ENCODE data around the gene TTC9B.

DNA sequence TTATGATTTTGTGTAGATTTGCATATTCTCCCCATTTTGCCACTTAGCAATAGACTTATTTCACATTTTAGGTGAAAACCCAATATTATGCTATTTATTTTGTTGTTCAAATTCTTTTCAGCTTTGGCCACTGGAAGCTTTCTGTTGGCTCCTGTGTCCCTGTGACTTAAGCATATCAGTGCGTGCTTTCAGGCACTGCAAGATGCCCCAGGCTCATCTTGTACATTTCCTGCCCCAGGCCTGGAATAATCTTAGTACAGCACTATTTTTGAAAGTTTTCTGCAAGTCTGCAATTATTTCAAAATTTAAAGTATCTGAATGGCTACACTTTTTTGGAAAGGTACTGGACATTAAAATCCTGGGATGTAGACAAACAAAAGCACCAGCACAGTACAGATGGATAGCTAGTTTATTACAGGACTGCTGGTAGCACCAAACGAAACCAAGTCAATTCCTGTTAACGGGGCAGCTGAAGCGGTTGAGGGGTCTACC lies 11.8 kb upstream of the TTC9B start:
- TF ChIP-seq OSR1 (CRISPR knock-in tag; IDR thresholded peaks at IDR 0.05) (no peak), RARB (CRISPR knock-in tag; IDR thresholded peaks at IDR 0.05) (no peak), ZNF565 (CRISPR knock-in tag; conservative IDR thresholded peaks at IDR 0.05; ENCODE audit: low read depth) (no peak), ZFP30 (CRISPR knock-in tag; IDR thresholded peaks at IDR 0.05) (no peak), TOX (CRISPR knock-in tag; IDR thresholded peaks at IDR 0.05; ENCODE audit: borderline replicate concordance) (no peak), ISL1 (CRISPR knock-in tag; IDR thresholded peaks at IDR 0.05) (no peak), ARNTL (CRISPR knock-in tag; IDR thresholded peaks at IDR 0.05; ENCODE audit: borderline replicate concordance, low read depth) (no peak)
- TF ChIP-seq, protein P1, sequence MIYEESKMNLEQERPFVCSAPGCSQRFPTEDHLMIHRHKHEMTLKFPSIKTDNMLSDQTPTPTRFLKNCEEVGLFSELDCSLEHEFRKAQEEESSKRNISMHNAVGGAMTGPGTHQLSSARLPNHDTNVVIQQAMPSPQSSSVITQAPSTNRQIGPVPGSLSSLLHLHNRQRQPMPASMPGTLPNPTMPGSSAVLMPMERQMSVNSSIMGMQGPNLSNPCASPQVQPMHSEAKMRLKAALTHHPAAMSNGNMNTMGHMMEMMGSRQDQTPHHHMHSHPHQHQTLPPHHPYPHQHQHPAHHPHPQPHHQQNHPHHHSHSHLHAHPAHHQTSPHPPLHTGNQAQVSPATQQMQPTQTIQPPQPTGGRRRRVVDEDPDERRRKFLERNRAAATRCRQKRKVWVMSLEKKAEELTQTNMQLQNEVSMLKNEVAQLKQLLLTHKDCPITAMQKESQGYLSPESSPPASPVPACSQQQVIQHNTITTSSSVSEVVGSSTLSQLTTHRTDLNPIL (CRISPR knock-in tag; IDR thresholded peaks at IDR 0.05; ENCODE audit: low read depth) = no peak
- TF ChIP-seq, protein P2, sequence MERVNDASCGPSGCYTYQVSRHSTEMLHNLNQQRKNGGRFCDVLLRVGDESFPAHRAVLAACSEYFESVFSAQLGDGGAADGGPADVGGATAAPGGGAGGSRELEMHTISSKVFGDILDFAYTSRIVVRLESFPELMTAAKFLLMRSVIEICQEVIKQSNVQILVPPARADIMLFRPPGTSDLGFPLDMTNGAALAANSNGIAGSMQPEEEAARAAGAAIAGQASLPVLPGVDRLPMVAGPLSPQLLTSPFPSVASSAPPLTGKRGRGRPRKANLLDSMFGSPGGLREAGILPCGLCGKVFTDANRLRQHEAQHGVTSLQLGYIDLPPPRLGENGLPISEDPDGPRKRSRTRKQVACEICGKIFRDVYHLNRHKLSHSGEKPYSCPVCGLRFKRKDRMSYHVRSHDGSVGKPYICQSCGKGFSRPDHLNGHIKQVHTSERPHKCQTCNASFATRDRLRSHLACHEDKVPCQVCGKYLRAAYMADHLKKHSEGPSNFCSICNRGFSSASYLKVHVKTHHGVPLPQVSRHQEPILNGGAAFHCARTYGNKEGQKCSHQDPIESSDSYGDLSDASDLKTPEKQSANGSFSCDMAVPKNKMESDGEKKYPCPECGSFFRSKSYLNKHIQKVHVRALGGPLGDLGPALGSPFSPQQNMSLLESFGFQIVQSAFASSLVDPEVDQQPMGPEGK (CRISPR knock-in tag; IDR thresholded peaks at IDR 0.05; ENCODE audit: borderline replicate concordance) = no peak
